GM21619 (cell line): ENCODE results near the gene TACR2.

ENCODE experiments used
- ATAC-seq: cut with Tn5 transposase; IDR thresholded peaks from one replicate; pipeline ENCODE4 v1.9.1; 2021; ENCODE audit not compliant: unreplicated experiment

TACR2 gene

DNA sequence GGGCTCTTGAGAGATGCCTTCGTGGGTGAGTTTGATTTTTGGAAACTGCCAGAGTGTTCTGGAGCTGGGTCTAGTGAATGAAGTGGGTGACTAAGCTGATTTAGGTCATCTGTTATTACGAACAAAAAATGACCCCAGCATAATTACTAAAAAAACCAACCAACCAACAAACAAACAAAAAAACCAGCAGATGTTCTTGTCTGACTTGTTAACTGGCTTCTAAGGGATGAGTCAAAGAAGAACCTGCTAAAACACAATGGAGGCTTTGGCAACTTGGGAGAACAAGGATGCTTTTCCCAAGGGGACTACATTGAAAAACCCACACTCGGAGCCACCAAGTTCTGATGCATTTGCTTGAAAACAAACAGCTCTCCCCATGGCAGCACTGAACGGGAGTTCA is 11.5 kb downstream of the TACR2 start:
- ATAC-seq: no peak

GRCh38 chr10:69404786-69405185 is 11.9 kb downstream of the TACR2 start:
- no peak for ATAC-seq

DNA sequence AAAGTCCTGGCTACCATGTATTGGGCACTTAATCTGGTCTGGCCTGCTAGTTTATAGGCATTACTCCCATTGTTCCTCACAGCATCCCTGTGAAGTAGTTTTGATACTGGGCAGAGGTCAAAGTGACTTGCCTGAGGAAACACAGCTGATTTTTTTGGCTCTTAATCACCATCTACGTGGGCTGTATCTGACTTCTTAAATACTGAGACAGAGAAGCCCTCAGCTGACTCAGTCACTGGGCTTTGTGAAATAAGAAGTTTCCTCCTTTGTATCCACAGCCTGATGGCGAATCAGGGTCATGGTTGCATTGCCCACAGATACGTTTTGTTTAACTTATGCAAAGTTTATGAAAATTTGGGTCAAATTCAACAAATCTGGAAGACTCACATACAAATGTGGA is 13.2 kb downstream of the TACR2 start:
- ATAC-seq: no peak

- ATAC-seq: no peak
Observed at GRCh38 chr10:69403066-69403465, 13.7 kb downstream of the TACR2 start.

GRCh38 chr10:69402386-69402785 is 14.3 kb downstream of the TACR2 start:
- no peak for ATAC-seq

- ATAC-seq: no peak
Observed at GRCh38 chr10:69401416-69401815, 15.3 kb downstream of the TACR2 start.

GRCh38 chr10:69400936-69401335 is 15.8 kb downstream of the TACR2 start:
- ATAC-seq: no peak

DNA sequence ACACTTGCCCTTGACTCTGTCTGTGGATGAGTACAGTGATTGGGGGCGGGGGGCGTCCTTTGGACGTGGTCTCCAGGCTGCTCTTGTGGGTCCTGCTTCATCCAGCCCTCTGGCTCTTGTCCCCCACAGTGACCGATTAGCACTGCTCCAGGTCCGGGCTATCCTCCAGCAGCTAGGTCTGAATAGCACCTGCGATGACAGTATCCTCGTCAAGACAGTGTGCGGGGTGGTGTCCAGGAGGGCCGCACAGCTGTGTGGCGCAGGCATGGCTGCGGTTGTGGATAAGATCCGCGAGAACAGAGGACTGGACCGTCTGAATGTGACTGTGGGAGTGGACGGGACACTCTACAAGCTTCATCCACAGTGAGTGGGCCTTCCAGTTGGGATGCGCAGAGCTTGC is 18.3 kb downstream of the TACR2 start:
- ATAC-seq: no peak

GRCh38 chr10:69397972-69398371 is 18.7 kb downstream of the TACR2 start:
- ATAC-seq: no peak

DNA sequence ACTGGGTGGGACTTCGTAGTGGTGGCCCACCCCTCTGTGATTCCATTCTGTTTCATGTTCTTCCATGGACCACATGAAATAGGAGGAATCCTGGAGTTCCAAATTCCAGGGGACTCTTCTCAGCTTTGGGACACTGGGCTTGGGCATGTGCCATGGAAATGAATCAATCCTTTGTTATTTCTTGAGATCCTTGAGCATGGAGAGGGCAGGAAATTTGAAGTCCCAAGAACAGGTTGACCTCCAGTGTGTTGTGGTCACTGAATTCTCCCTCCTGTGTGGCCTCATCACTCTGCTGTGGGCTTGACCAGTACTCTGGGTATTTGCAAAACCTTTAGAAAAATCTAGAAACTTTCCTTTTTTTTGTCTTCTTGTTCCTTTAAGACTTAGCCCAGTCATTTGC is 22.7 kb downstream of the TACR2 start:
- ATAC-seq: no peak

DNA sequence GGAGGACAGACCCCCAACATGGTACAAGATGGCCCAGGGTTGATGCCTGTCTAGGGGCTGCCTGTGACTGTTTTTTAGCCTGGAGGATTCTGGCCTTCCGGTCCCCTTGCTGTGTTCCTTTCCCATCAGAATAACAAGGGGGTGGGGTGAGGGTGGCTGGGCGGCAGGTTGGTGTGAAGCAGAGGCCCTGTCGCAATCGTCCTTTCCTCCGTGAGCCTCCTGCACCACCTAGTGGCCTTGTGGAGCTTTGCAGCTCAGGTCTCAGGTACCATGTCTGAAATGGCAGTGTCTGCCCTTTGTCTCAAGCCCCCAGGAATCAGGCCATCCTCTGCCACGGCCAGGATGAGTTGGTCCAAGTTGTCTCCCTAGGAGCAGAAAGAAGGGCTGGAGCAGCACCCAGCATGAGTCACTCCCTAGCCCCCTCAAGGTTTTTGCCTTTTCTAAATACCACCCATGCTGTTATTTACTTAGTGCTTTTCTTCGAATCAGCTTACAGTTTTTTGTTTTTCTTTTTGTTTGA is 24.2 kb downstream of the TACR2 start:
- peak; percentile 83 for ATAC-seq

- no peak for ATAC-seq
Observed at GRCh38 chr10:69391158-69391557, 25.6 kb downstream of the TACR2 start.

GRCh38 chr10:69389827-69390490 is 26.8 kb downstream of the TACR2 start:
- no peak for ATAC-seq

DNA sequence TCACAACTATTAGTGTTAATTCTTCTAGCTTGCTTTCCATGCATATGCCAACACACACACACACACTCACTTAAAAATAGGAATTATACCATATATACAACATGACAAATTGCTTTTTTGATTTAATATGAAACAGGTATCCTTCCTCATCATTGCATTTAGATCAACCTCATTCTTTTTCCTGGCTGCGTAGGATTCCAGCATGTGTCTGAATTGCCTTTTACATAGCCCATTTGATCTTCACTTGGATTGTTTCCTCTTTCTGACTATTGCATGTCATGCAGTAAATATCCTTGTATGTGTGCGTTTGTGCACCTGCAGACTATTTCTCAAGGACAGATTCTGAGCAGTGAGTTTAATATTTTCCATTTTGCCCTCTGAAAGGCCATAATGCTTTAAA is 28.2 kb downstream of the TACR2 start:
- no peak for ATAC-seq

GRCh38 chr10:69387500-69387899 is 29.2 kb downstream of the TACR2 start:
- ATAC-seq: no peak

DNA sequence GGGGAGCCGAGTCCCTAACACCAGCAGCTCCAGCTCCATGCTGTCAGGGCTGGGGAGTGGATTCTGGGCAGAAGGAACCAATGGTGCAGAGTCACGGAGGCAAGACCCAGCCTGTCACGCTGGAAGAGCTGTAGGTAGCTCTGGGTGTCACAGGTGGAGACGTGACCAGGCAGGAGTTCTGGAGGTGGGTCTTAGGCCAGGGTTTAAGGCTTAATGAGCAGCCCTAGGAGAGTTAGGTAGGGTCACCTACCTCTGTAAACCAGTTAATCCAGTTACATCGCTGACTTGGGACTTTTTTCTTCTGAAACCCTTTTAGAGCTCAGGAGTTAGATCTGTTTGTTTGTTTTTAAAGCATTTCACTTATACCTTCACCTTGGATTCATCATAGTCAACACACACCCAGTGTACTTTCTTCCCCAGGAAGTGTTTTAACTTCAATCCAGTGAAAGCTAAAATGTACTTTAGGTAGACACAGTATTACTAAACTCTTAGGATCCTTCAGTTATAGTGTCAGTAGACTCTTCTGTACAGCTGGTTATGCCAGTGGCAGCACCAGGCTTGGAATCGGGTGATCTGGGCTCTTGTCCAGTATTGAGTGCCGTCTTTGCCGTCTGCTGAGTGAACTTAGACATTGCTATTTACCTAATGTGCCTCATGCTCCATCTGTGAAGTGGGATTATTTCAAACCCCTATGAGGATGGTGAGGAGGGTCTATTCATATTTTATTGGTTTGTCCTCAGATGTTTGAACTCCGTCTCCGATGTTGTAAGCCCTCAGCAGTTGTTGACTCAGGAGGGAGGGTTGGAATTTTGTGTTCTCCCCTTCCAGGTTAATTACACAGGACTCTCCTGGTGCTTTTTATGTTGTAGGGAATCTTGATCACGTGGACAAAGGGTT is 31.0 kb downstream of the TACR2 start:
- no peak for ATAC-seq

DNA sequence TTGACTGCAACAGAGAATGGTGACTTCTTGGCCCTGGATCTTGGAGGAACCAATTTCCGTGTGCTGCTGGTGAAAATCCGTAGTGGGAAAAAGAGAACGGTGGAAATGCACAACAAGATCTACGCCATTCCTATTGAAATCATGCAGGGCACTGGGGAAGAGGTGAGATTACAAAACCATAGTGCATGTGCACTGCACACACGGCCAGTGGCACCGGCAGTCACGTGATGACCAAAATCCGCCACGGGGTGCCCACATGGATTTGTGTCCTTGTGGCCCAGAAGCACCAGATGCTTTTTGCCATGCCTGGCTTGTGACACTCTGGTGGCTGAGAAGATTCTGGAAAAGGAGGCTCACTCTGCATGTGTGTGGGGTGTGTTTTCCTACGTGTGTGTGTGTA is 32.4 kb downstream of the TACR2 start:
- no peak for ATAC-seq

DNA sequence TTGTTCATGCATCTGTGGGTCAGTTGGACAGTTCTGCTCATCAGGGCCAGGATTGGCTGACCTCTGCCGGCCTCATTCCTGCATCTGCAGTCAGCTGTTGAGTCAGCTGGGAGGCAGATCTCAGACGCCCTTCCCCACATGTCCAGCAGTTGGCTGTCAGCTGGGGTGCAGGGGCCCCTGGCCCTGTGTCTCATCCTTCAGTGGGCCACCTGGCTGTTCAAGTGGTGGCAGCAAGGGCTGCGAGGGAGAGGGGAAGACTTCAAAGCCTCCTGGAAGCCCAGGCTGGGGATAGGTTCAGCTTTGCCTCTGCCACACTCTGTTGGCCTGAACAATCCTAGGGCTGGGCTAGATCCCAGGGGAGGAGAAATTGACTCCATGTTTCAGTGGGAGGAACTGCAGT is 33.2 kb downstream of the TACR2 start:
- no peak for ATAC-seq

DNA sequence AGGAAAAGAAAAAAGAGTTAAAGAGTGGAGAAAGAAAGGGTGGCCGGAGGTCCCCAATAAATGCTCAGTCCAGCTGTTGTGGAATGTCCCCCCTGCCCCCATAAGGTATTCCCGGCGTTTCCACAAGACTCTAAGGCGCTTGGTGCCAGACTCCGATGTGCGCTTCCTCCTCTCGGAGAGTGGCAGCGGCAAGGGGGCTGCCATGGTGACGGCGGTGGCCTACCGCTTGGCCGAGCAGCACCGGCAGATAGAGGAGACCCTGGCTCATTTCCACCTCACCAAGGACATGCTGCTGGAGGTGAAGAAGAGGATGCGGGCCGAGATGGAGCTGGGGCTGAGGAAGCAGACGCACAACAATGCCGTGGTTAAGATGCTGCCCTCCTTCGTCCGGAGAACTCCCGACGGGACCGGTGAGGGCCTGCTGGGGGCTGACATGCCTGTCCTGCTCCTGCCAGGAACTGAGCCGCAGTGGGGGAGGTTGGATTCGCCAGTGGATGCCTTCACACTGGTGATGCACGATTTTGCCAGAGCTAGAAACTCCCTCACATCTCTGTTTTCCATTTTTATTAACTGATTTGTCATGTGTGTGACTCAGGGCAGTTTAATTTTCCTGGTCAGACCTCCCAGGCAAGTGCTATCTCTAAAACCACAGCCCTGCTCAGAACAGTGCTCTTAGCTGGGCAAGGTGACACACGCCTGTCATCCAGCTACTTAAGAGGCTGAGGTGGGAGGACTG is 34.2 kb downstream of the TACR2 start:
- no peak for ATAC-seq

- ATAC-seq: no peak
Observed at GRCh38 chr10:69379800-69380199, 36.9 kb downstream of the TACR2 start.

DNA sequence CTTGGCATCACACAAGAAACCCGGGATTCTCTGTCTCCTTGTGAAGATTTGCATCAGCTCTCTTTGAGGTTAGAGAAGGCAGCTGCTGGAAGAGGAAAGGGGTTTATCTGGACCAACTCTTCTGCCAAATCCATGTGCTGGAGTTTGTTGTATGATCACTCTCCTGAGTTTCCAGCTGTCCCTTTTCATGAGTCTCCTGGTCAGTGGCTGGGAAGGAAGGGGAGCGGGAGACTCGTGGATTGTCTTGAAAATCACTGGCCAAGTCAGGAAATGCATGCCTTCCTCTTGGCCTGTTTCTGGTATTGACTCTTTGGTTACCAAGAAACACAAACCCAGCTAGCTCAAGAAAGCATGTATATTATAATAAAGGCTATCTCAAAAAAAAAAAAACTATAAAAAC is 38.8 kb downstream of the TACR2 start:
- no peak for ATAC-seq

- no peak for ATAC-seq
Observed at GRCh38 chr10:69377191-69377590, 39.5 kb downstream of the TACR2 start.
